ENCODE data around the gene DDAH2. TPM values are rescaled to one million over a fixed set of nuclear protein-coding genes. Genes with fewer than 3 reads are reported as not detected.
A peak's percentile ranks its signal among the peaks of the same experiment; 100 is the strongest.

Gene DDAH2
- polyA plus RNA-seq = 10 to 100 TPM; 64.4 to 89.7 (median 76.1) TPM
- long read RNA-seq, donor 1, transcript DDAH2-212 (6 exons, 1,688 nt) = minor isoform, 24 of 130 reads
- long read RNA-seq, donor 1, transcript DDAH2-213 (7 exons, 1,688 nt) = major isoform, 67 of 130 reads
- long read RNA-seq, donor 1, partial matches to known transcripts = 33 of 130 reads
- long read RNA-seq, donor 1, other reads (novel, unspliced or antisense) = 0 of 130 reads
- long read RNA-seq, donor 2, transcript DDAH2-212 (6 exons, 1,688 nt) = minor isoform, 5 of 25 reads
- long read RNA-seq, donor 2, transcript DDAH2-213 (7 exons, 1,688 nt) = major isoform, 9 of 25 reads
- long read RNA-seq, donor 2, partial matches to known transcripts = 10 of 25 reads
- long read RNA-seq, donor 2, other reads (novel, unspliced or antisense) = 0 of 25 reads
- long read RNA-seq, donor 3, transcript DDAH2-212 (6 exons, 1,688 nt) = minor isoform, 9 of 59 reads
- long read RNA-seq, donor 3, transcript DDAH2-213 (7 exons, 1,688 nt) = major isoform, 31 of 59 reads
- long read RNA-seq, donor 3, partial matches to known transcripts = 19 of 59 reads
- long read RNA-seq, donor 3, other reads (novel, unspliced or antisense) = 0 of 59 reads
- long read RNA-seq, donor 4, partial matches to known transcripts = 0 of 2 reads
- long read RNA-seq, donor 4, other reads (novel, unspliced or antisense) = 0 of 2 reads
- long read RNA-seq, donor 5, transcript DDAH2-213 (7 exons, 1,688 nt) = major isoform, 5 of 8 reads
- long read RNA-seq, donor 5, partial matches to known transcripts = 0 of 8 reads
- long read RNA-seq, donor 5, other reads (novel, unspliced or antisense) = 0 of 8 reads
- long read RNA-seq, donor 6, transcript DDAH2-212 (6 exons, 1,688 nt) = minor isoform, 7 of 50 reads
- long read RNA-seq, donor 6, transcript DDAH2-213 (7 exons, 1,688 nt) = major isoform, 26 of 50 reads
- long read RNA-seq, donor 6, partial matches to known transcripts = 9 of 50 reads
- long read RNA-seq, donor 6, other reads (novel, unspliced or antisense) = 0 of 50 reads
- long read RNA-seq, donor 7, transcript DDAH2-213 (7 exons, 1,688 nt) = major isoform, 73 of 119 reads
- long read RNA-seq, donor 7, transcript DDAH2-212 (6 exons, 1,688 nt) = minor isoform, 32 of 119 reads
- long read RNA-seq, donor 7, transcript DDAH2-211 (7 exons, 1,330 nt) = minor isoform, 8 of 119 reads
- long read RNA-seq, donor 7, partial matches to known transcripts = 0 of 119 reads
- long read RNA-seq, donor 7, other reads (novel, unspliced or antisense) = 0 of 119 reads
- long read RNA-seq, donor 8, transcript DDAH2-213 (7 exons, 1,688 nt) = major isoform, 10 of 13 reads
- long read RNA-seq, donor 8, partial matches to known transcripts = 0 of 13 reads
- long read RNA-seq, donor 8, other reads (novel, unspliced or antisense) = 0 of 13 reads
- long read RNA-seq, donor 9, transcript DDAH2-213 (7 exons, 1,688 nt) = major isoform, 8 of 14 reads
- long read RNA-seq, donor 9, partial matches to known transcripts = 5 of 14 reads
- long read RNA-seq, donor 9, other reads (novel, unspliced or antisense) = 0 of 14 reads
- long read RNA-seq, donor 10, transcript DDAH2-213 (7 exons, 1,688 nt) = major isoform, 54 of 125 reads
- long read RNA-seq, donor 10, transcript DDAH2-211 (7 exons, 1,330 nt) = minor isoform, 6 of 125 reads
- long read RNA-seq, donor 10, transcript DDAH2-212 (6 exons, 1,688 nt) = minor isoform, 18 of 125 reads
- long read RNA-seq, donor 10, partial matches to known transcripts = 26 of 125 reads
- long read RNA-seq, donor 10, other reads (novel, unspliced or antisense) = 16 of 125 reads

DNA sequence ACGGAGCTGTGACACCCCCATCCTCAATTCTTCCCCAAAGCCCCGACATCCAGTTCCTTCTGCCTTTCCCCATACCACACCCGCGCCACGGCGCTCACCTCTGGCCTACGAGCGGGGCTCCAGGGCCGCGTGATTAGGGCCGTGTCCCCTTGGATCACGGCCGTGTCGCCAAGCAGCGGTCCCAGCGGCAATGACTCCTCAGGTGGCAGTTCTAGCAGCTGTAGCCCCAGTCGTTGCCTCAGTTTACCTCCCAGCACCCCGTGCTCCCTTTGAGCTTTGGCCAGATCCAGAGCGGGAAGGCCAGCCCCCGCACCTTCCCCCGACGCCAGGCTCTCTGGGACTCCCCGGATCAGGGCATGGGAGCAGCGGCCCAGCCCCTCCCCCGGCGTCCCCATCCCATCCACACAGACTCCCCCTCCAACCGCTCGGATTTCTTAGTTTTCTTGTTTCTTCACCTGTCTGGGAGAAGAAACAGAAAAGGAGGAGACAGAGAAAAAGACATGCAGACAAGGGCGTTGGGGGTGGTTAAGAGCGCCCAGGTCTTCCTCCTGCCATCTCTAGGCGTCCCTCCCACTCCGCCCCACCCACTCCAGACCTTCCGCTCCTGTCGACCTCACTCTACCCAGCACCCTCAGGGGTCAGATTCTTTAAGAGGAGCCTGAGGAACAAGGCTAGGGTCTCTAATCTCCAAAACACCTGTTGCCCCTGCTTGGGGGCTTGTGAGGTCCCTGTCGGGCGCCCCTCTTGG, at the start of gene DDAH2:
Gene DDAH2, minus strand, starts transcription at position 533 of the 748 bp plus-strand sequence. Its CDS starts 138 bp downstream, at position 395.
- H3K27me3 ChIP-seq (ENCODE audit: control insufficient read depth in 3 of 3, insufficient read depth in 3 of 3, low read length in 3 of 3) = no peaks in the 10 kb centered on the region
- FAIRE-seq (no peak), DNase-seq (no peak)
- H3K36me3 ChIP-seq (ENCODE audit: control insufficient read depth in 3 of 3, insufficient read depth in 2 of 3, low read depth in 1 of 3, low read length in 3 of 3) = peaks cover 11 to 76% (median 11%) of the 10 kb centered on the region in 3 donors
- peaks cover 3 to 39% (median 6%) of the 10 kb centered on the region in 3 donors for H3K4me1 ChIP-seq (ENCODE audit: control insufficient read depth in 3 of 3, insufficient read depth in 2 of 3, low read depth in 1 of 3, low read length in 2 of 3)
- peak within 1 kb of the TSS; percentile 92 to 96 (median 93) for H3K27ac ChIP-seq (ENCODE audit: low read depth in 1 of 3, low read length in 2 of 3)
- peak within 1 kb of the TSS; percentile 68 to 88 (median 74) for H3K4me3 ChIP-seq (ENCODE audit: low read depth in 1 of 3, low read length in 3 of 3)
- WGBS, 3 donors = 24 to 31% (median 27%) methylated on average over 35 to 36 of the region's 36 CpGs
- no peaks in the 10 kb centered on the region for H3K9me3 ChIP-seq (ENCODE audit: control insufficient read depth in 2 of 2, insufficient read depth in 1 of 2, low read depth in 1 of 2, low read length in 1 of 2)

GRCh38 chr6:31778193-31778592, 49.1 kb upstream of the DDAH2 start:
- no peaks in the 10 kb centered on the region for H3K27me3 ChIP-seq (ENCODE audit: control insufficient read depth in 3 of 3, insufficient read depth in 3 of 3, low read length in 3 of 3)
- peak overlapping the region in 2 of 3 donors; percentile 79 to 93 for H3K27ac ChIP-seq (ENCODE audit: low read depth in 1 of 3, low read length in 2 of 3)
- no peak overlapping the region for H3K4me3 ChIP-seq (ENCODE audit: low read depth in 1 of 3, low read length in 3 of 3)
- WGBS, 3 donors = 93 to 95% (median 93%) methylated on average over 5 of the region's 5 CpGs
- FAIRE-seq = no peak
- peaks cover 0 to 57% (median 11%) of the 10 kb centered on the region in 3 donors for H3K36me3 ChIP-seq (ENCODE audit: control insufficient read depth in 3 of 3, insufficient read depth in 2 of 3, low read depth in 1 of 3, low read length in 3 of 3)
- no peaks in the 10 kb centered on the region for H3K9me3 ChIP-seq (ENCODE audit: control insufficient read depth in 2 of 2, insufficient read depth in 1 of 2, low read depth in 1 of 2, low read length in 1 of 2)
- no peak for DNase-seq
- peaks cover 0 to 37% (median 4%) of the 10 kb centered on the region in 3 donors for H3K4me1 ChIP-seq (ENCODE audit: control insufficient read depth in 3 of 3, insufficient read depth in 2 of 3, low read depth in 1 of 3, low read length in 2 of 3)

GRCh38 chr6:31777667-31778050, 48.6 kb upstream of the DDAH2 start:
- Histone ChIP-seq H3K27ac (ENCODE audit: low read depth in 1 of 3, low read length in 2 of 3) (peak overlapping the region; percentile 66 to 93 (median 79)), H3K36me3 (ENCODE audit: control insufficient read depth in 3 of 3, insufficient read depth in 2 of 3, low read depth in 1 of 3, low read length in 3 of 3) (peaks cover 0 to 54% (median 7%) of the 10 kb centered on the region in 3 donors), H3K27me3 (ENCODE audit: control insufficient read depth in 3 of 3, insufficient read depth in 3 of 3, low read length in 3 of 3) (no peaks in the 10 kb centered on the region), H3K4me3 (ENCODE audit: low read depth in 1 of 3, low read length in 3 of 3) (no peak overlapping the region), H3K4me1 (ENCODE audit: control insufficient read depth in 3 of 3, insufficient read depth in 2 of 3, low read depth in 1 of 3, low read length in 2 of 3) (peaks cover 0 to 37% (median 4%) of the 10 kb centered on the region in 3 donors), H3K9me3 (ENCODE audit: control insufficient read depth in 2 of 2, insufficient read depth in 1 of 2, low read depth in 1 of 2, low read length in 1 of 2) (no peaks in the 10 kb centered on the region)
- 91 to 97% (median 91%) methylated on average over 5 of the region's 5 CpGs for WGBS, 3 donors
- FAIRE-seq = no peak
- peak in 1 of 2 donors; percentile 31 for DNase-seq

DNA sequence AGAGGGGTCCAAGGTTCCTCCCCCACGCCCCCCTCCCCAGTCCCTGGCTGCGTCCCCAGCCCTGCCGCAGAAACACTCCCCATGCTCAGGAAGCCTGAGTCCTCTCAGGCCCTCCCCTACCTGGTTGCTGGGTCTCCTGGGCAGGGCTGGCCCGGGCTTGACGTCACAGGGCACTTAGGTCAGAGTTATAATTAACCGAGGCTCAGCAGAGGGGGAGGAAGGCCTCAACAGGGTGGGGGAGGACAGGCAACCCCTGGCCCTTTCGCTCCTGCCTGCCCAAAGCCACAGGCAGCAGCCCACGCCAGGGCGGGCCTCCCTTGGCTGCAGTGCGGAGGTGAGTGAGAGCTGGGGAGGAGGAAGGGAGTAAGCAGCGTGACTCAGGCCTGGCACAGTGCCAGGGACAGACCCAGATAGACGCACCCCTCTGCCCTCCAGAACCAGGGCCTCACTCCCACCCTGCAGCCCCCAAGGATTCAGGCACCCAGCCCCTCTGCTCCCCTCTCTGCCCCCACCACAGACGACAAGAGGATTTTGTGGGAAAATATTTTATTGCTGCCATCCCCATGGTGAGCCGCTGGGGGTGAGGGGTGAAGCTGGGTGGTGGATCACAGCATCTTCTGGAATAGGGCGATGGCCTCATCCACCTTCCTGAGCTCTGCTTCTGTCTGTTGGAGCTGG, 48.0 kb upstream of the DDAH2 start, which contains the start of gene VWA7:
Gene VWA7, minus strand, starts transcription at position 340 of the 678 bp plus-strand sequence. CDS start 549 bp downstream, outside the sequence.
- Histone ChIP-seq H3K27me3 (ENCODE audit: control insufficient read depth in 3 of 3, insufficient read depth in 3 of 3, low read length in 3 of 3) (no peaks in the 10 kb centered on the region), H3K36me3 (ENCODE audit: control insufficient read depth in 3 of 3, insufficient read depth in 2 of 3, low read depth in 1 of 3, low read length in 3 of 3) (peaks cover 0 to 49% (median 7%) of the 10 kb centered on the region in 3 donors), H3K4me1 (ENCODE audit: control insufficient read depth in 3 of 3, insufficient read depth in 2 of 3, low read depth in 1 of 3, low read length in 2 of 3) (peaks cover 0 to 37% (median 4%) of the 10 kb centered on the region in 3 donors), H3K9me3 (ENCODE audit: control insufficient read depth in 2 of 2, insufficient read depth in 1 of 2, low read depth in 1 of 2, low read length in 1 of 2) (no peaks in the 10 kb centered on the region), H3K27ac (ENCODE audit: low read depth in 1 of 3, low read length in 2 of 3) (peak within 1 kb of the TSS; percentile 66 to 93 (median 79)), H3K4me3 (ENCODE audit: low read depth in 1 of 3, low read length in 3 of 3) (peak within 1 kb of the TSS in 1 of 3 donors; percentile 41)
- WGBS, 3 donors = 11 to 18% (median 15%) methylated on average over 12 to 15 of the region's 15 CpGs
- DNase-seq = peak; percentile 89 to 96
- no peak for FAIRE-seq

- DNase-seq (peak in 1 of 2 donors; percentile 36), FAIRE-seq (no peak)
- 22 to 29% (median 26%) methylated on average over 14 of the region's 14 CpGs for WGBS, 3 donors
- Histone ChIP-seq H3K27ac (ENCODE audit: low read depth in 1 of 3, low read length in 2 of 3) (peak overlapping the region; percentile 66 to 93 (median 79)), H3K4me3 (ENCODE audit: low read depth in 1 of 3, low read length in 3 of 3) (peak overlapping the region in 1 of 3 donors; percentile 41), H3K9me3 (ENCODE audit: control insufficient read depth in 2 of 2, insufficient read depth in 1 of 2, low read depth in 1 of 2, low read length in 1 of 2) (no peaks in the 10 kb centered on the region), H3K4me1 (ENCODE audit: control insufficient read depth in 3 of 3, insufficient read depth in 2 of 3, low read depth in 1 of 3, low read length in 2 of 3) (peaks cover 0 to 37% (median 4%) of the 10 kb centered on the region in 3 donors), H3K27me3 (ENCODE audit: control insufficient read depth in 3 of 3, insufficient read depth in 3 of 3, low read length in 3 of 3) (no peaks in the 10 kb centered on the region), H3K36me3 (ENCODE audit: control insufficient read depth in 3 of 3, insufficient read depth in 2 of 3, low read depth in 1 of 3, low read length in 3 of 3) (peaks cover 0 to 43% (median 7%) of the 10 kb centered on the region in 3 donors)
These were observed 47.4 kb upstream of the DDAH2 start for GRCh38 chr6:31776485-31776988.

GRCh38 chr6:31775633-31776484, 46.8 kb upstream of the DDAH2 start:
- Histone ChIP-seq H3K9me3 (ENCODE audit: control insufficient read depth in 2 of 2, insufficient read depth in 1 of 2, low read depth in 1 of 2, low read length in 1 of 2) (no peaks in the 10 kb centered on the region), H3K36me3 (ENCODE audit: control insufficient read depth in 3 of 3, insufficient read depth in 2 of 3, low read depth in 1 of 3, low read length in 3 of 3) (peaks cover 0 to 36% (median 3%) of the 10 kb centered on the region in 3 donors), H3K27me3 (ENCODE audit: control insufficient read depth in 3 of 3, insufficient read depth in 3 of 3, low read length in 3 of 3) (no peaks in the 10 kb centered on the region), H3K27ac (ENCODE audit: low read depth in 1 of 3, low read length in 2 of 3) (peak overlapping the region in 1 of 3 donors; percentile 93), H3K4me1 (ENCODE audit: control insufficient read depth in 3 of 3, insufficient read depth in 2 of 3, low read depth in 1 of 3, low read length in 2 of 3) (peaks cover 0 to 37% (median 4%) of the 10 kb centered on the region in 3 donors), H3K4me3 (ENCODE audit: low read depth in 1 of 3, low read length in 3 of 3) (peak overlapping the region in 1 of 3 donors; percentile 41)
- WGBS, 3 donors = 69 to 87% (median 77%) methylated on average over 32 of the region's 32 CpGs
- FAIRE-seq (no peak), DNase-seq (no peak)

All from small intestine (tissue), 16 donors.